HEK293 (cell line): ENCODE measurements around the gene JMJD7.

Source experiments
- KLF1 ChIP-seq: fragments of 450-650 bp; formaldehyde crosslinking; IDR thresholded peaks from 2 replicates; pipeline ENCODE4 v1.5.1; 2016; ENCODE audit warnings: missing biosample characterization, missing genetic modification characterization
- MZF1 ChIP-seq: fragments of 450-650 bp; formaldehyde crosslinking; IDR thresholded peaks from 2 replicates; pipeline ENCODE4 v1.5.1; 2017; ENCODE audit warnings: missing biosample characterization, missing genetic modification characterization, borderline replicate concordance
- SP2 ChIP-seq: fragments of 450-650 bp; formaldehyde crosslinking; IDR thresholded peaks from 2 replicates; pipeline ENCODE4 v1.5.1; 2016; ENCODE audit warnings: missing biosample characterization, missing genetic modification characterization
- YY1 ChIP-seq: fragments of 450-650 bp; formaldehyde crosslinking; IDR thresholded peaks from 2 replicates; pipeline ENCODE4 v1.5.1; 2018; ENCODE audit warnings: missing biosample characterization, missing genetic modification characterization
- ZFP37 ChIP-seq: fragments of 450-650 bp; formaldehyde crosslinking; IDR thresholded peaks from 2 replicates; pipeline ENCODE4 v1.5.1; 2016; ENCODE audit warnings: missing biosample characterization, missing genetic modification characterization
- ZNF184 ChIP-seq: fragments of 450-650 bp; IDR thresholded peaks from 2 replicates; pipeline ENCODE4 v1.5.1; 2018; ENCODE audit warnings: missing biosample characterization, mild to moderate bottlenecking, missing genetic modification characterization
- ZNF423 ChIP-seq: fragments of 450-650 bp; formaldehyde crosslinking; IDR thresholded peaks from 2 replicates; pipeline ENCODE4 v1.5.1; 2016; ENCODE audit warnings: missing biosample characterization, missing genetic modification characterization
- ZNF660 ChIP-seq: fragments of 450-650 bp; IDR thresholded peaks from 2 replicates; pipeline ENCODE4 v1.5.1; 2018; ENCODE audit warnings: missing biosample characterization, mild to moderate bottlenecking, missing genetic modification characterization
- ZNF768 ChIP-seq: fragments of 450-650 bp; formaldehyde crosslinking; IDR thresholded peaks from 2 replicates; pipeline ENCODE4 v1.5.1; 2018; ENCODE audit warnings: missing biosample characterization, mild to moderate bottlenecking, missing genetic modification characterization
- ZSCAN30 ChIP-seq: fragments of 450-650 bp; IDR thresholded peaks from 2 replicates; pipeline ENCODE4 v1.5.1; 2018; ENCODE audit warnings: missing biosample characterization, mild to moderate bottlenecking, missing genetic modification characterization, moderate library complexity
- TF ChIP-seq, protein P1 (sequence below): fragments of 450-650 bp; formaldehyde crosslinking; IDR thresholded peaks from 2 replicates; pipeline ENCODE4 v1.5.1; 2016; ENCODE audit warnings: missing biosample characterization, missing genetic modification characterization

- TF ChIP-seq KLF1 (tag by site-specific recombination) (no peak), MZF1 (tag by site-specific recombination) (no peak), ZNF660 (no peak), SP2 (tag by site-specific recombination) (no peak), YY1 (no peak), ZFP37 (tag by site-specific recombination) (no peak), ZNF768 (tag by site-specific recombination) (no peak), ZNF184 (no peak), ZNF423 (tag by site-specific recombination) (no peak), ZSCAN30 (tag by site-specific recombination) (no peak)
- TF ChIP-seq, protein P1, sequence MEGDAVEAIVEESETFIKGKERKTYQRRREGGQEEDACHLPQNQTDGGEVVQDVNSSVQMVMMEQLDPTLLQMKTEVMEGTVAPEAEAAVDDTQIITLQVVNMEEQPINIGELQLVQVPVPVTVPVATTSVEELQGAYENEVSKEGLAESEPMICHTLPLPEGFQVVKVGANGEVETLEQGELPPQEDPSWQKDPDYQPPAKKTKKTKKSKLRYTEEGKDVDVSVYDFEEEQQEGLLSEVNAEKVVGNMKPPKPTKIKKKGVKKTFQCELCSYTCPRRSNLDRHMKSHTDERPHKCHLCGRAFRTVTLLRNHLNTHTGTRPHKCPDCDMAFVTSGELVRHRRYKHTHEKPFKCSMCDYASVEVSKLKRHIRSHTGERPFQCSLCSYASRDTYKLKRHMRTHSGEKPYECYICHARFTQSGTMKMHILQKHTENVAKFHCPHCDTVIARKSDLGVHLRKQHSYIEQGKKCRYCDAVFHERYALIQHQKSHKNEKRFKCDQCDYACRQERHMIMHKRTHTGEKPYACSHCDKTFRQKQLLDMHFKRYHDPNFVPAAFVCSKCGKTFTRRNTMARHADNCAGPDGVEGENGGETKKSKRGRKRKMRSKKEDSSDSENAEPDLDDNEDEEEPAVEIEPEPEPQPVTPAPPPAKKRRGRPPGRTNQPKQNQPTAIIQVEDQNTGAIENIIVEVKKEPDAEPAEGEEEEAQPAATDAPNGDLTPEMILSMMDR, result no peak
Measured at GRCh38 chr15:41856262-41856661, 28.4 kb downstream of the JMJD7 start.
